Kidney tubule cell (primary cell): ENCODE data around the gene PTPRE.

Source experiments
- DNase-seq: peaks from one replicate; pipeline ENCODE4 v3.0.0-alpha.2; 2018; ENCODE audit warnings: low spot score

PTPRE gene

GRCh38 chr10:128095027-128095752 is 188.3 kb downstream of the PTPRE start:
- no peak for DNase-seq

- DNase-seq: no peak
Observed at GRCh38 chr10:128095753-128096469, 189.0 kb downstream of the PTPRE start.

- DNase-seq: no peak
Observed at GRCh38 chr10:128096486-128097199, 189.7 kb downstream of the PTPRE start.

- DNase-seq: no peak
Observed at GRCh38 chr10:128097783-128098182, 190.9 kb downstream of the PTPRE start.

GRCh38 chr10:128098631-128099030 is 191.7 kb downstream of the PTPRE start:
- DNase-seq: no peak

- DNase-seq: no peak
Observed at GRCh38 chr10:128099901-128100300, 193.0 kb downstream of the PTPRE start.

- DNase-seq: no peak
Observed at GRCh38 chr10:128101901-128102300, 195.0 kb downstream of the PTPRE start.

- DNase-seq: no peak
Observed at GRCh38 chr10:128102480-128103228, 195.8 kb downstream of the PTPRE start.

GRCh38 chr10:128103229-128103714 is 196.4 kb downstream of the PTPRE start:
- DNase-seq: no peak

GRCh38 chr10:128105383-128105782 is 198.5 kb downstream of the PTPRE start:
- DNase-seq: no peak

- no peak for DNase-seq
Observed at GRCh38 chr10:128109707-128110106, 202.8 kb downstream of the PTPRE start.

GRCh38 chr10:128110339-128110738 is 203.4 kb downstream of the PTPRE start:
- no peak for DNase-seq

- no peak for DNase-seq
Observed at GRCh38 chr10:128111696-128112095, 204.8 kb downstream of the PTPRE start.

- no peak for DNase-seq
Observed at GRCh38 chr10:128113026-128113425, 206.1 kb downstream of the PTPRE start.

GRCh38 chr10:128114901-128115300 is 208.0 kb downstream of the PTPRE start:
- DNase-seq: no peak

GRCh38 chr10:128115356-128115755 is 208.5 kb downstream of the PTPRE start:
- no peak for DNase-seq

GRCh38 chr10:128116187-128116586 is 209.3 kb downstream of the PTPRE start:
- DNase-seq: no peak

GRCh38 chr10:128116851-128117615 is 210.1 kb downstream of the PTPRE start:
- no peak for DNase-seq

- no peak for DNase-seq
Observed at GRCh38 chr10:128121750-128122412, 215.0 kb downstream of the PTPRE start.

GRCh38 chr10:128122931-128123330 is 216.0 kb downstream of the PTPRE start:
- no peak for DNase-seq

- DNase-seq: no peak
Observed at GRCh38 chr10:128123846-128124245, 216.9 kb downstream of the PTPRE start.
